ENCODE results near the gene NTNG2.

DNA sequence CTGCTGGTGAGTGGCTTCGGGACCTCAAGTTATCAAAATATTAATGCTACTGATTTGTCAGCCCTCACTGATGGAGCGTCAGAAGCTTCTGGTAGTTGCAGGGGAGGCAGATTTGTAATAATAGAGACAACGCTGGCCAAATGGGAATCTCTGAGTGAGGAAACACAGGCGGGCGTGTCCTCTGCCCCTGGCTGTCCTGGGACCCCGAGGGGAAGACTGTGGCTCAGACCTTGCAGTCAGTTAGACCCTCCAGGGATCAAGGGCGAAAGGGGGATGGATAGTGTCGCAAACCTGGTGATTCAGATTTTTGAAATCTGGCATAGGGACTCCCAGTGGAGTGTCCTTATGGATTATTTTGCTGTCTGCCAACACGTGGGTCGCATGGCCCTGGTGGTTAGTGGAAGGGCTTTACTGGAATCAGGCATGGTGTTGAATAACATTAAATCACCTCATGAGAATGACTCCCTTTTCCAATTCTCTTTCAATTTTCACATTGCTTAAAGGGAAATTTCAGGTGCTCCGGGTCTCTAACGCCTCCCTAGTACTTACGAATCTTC lies 35.1 kb upstream of the NTNG2 start:
- TF ChIP-seq, protein P1, sequence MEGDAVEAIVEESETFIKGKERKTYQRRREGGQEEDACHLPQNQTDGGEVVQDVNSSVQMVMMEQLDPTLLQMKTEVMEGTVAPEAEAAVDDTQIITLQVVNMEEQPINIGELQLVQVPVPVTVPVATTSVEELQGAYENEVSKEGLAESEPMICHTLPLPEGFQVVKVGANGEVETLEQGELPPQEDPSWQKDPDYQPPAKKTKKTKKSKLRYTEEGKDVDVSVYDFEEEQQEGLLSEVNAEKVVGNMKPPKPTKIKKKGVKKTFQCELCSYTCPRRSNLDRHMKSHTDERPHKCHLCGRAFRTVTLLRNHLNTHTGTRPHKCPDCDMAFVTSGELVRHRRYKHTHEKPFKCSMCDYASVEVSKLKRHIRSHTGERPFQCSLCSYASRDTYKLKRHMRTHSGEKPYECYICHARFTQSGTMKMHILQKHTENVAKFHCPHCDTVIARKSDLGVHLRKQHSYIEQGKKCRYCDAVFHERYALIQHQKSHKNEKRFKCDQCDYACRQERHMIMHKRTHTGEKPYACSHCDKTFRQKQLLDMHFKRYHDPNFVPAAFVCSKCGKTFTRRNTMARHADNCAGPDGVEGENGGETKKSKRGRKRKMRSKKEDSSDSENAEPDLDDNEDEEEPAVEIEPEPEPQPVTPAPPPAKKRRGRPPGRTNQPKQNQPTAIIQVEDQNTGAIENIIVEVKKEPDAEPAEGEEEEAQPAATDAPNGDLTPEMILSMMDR (IDR thresholded peaks at IDR 0.05; ENCODE audit: insufficient read depth, low read depth, low read length), result no peak
- TF ChIP-seq EZH2 (IDR thresholded peaks at IDR 0.05; ENCODE audit: insufficient read depth, low read length), result no peak
